ENCODE data around the gene SUCLA2. TPM values are rescaled to one million over a fixed set of nuclear protein-coding genes. Genes with fewer than 3 reads are reported as not detected.

The SUCLA2 gene
- polyA plus RNA-seq, 1 donor, result 58.2 TPM

GRCh38 chr13:47917022-47917574 is 84.0 kb downstream of the SUCLA2 start:
- Histone ChIP-seq H3K4me3 (ENCODE audit: low read length) (no peak overlapping the region), H3K27ac (ENCODE audit: low read length) (no peak overlapping the region), H3K36me3 (ENCODE audit: control insufficient read depth, insufficient read depth, low read length) (no peaks in the 10 kb centered on the region), H3K4me1 (ENCODE audit: control insufficient read depth, insufficient read depth, low read length) (no peaks in the 10 kb centered on the region), H3K27me3 (ENCODE audit: control insufficient read depth, insufficient read depth, low read length) (no peaks in the 10 kb centered on the region), H3K9me3 (ENCODE audit: control insufficient read depth, low read depth, low read length) (no peaks in the 10 kb centered on the region)
- 83% methylated on average over 1 of the region's 4 CpGs for WGBS (ENCODE audit: insufficient coverage, low lambda C conversion rate)
- no peak for DNase-seq

DNA sequence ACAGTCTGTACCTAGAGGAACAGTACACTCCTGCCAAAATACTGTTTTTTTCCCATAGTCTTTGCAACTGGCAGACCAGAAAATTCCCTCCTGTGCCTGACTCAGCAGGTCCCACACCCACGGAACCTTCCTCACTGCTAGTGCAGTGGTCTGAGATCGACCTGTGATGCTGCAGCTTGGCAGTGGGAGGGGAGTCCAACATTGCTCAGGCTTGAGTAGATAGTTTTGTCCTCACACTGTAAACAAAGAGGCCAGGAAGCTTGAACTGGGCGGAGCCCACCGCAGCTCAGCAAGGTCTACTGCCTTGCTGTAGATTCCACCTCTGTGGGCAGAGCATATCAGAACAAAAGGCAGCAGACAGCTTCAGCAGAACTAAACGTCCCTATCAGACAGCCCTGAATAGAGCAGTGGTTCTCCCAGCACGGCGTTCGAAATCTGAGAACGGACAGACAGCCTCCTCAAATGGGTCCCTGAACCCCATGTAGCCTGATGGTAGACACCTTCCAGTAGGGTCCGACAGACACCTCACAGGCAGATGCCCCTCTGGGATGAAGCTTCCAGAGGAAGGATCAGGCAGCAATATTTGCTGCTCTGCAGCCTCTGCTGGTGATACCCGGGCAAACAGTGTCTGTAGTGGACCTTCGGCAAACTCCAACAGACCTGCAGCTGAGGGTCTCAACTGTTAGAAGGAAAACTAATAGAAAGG is 92.7 kb downstream of the SUCLA2 start:
- H3K4me3 ChIP-seq (ENCODE audit: low read length), result no peak overlapping the region
- no peaks in the 10 kb centered on the region for H3K27me3 ChIP-seq (ENCODE audit: control insufficient read depth, insufficient read depth, low read length)
- DNase-seq, result no peak
- WGBS (ENCODE audit: insufficient coverage, low lambda C conversion rate), result no CpG with 5 or more reads among the region's 12 CpGs
- no peaks in the 10 kb centered on the region for H3K36me3 ChIP-seq (ENCODE audit: control insufficient read depth, insufficient read depth, low read length)
- H3K4me1 ChIP-seq (ENCODE audit: control insufficient read depth, insufficient read depth, low read length), result no peaks in the 10 kb centered on the region
- no peaks in the 10 kb centered on the region for H3K9me3 ChIP-seq (ENCODE audit: control insufficient read depth, low read depth, low read length)
- no peak overlapping the region for H3K27ac ChIP-seq (ENCODE audit: low read length)

- Histone ChIP-seq H3K4me1 (ENCODE audit: control insufficient read depth, insufficient read depth, low read length) (no peaks in the 10 kb centered on the region), H3K36me3 (ENCODE audit: control insufficient read depth, insufficient read depth, low read length) (no peaks in the 10 kb centered on the region), H3K9me3 (ENCODE audit: control insufficient read depth, low read depth, low read length) (no peaks in the 10 kb centered on the region), H3K27me3 (ENCODE audit: control insufficient read depth, insufficient read depth, low read length) (no peaks in the 10 kb centered on the region), H3K27ac (ENCODE audit: low read length) (no peak overlapping the region), H3K4me3 (ENCODE audit: low read length) (no peak overlapping the region)
- DNase-seq, result no peak
- WGBS (ENCODE audit: insufficient coverage, low lambda C conversion rate), result no CpG with 5 or more reads among the region's 1 CpG
Observed at GRCh38 chr13:47904891-47905290, 96.2 kb downstream of the SUCLA2 start.

GRCh38 chr13:47904241-47904640 is 96.8 kb downstream of the SUCLA2 start:
- Histone ChIP-seq H3K27ac (ENCODE audit: low read length) (no peak overlapping the region), H3K9me3 (ENCODE audit: control insufficient read depth, low read depth, low read length) (no peaks in the 10 kb centered on the region), H3K4me1 (ENCODE audit: control insufficient read depth, insufficient read depth, low read length) (no peaks in the 10 kb centered on the region), H3K36me3 (ENCODE audit: control insufficient read depth, insufficient read depth, low read length) (no peaks in the 10 kb centered on the region), H3K27me3 (ENCODE audit: control insufficient read depth, insufficient read depth, low read length) (no peaks in the 10 kb centered on the region), H3K4me3 (ENCODE audit: low read length) (no peak overlapping the region)
- 95% methylated on average over 12 of the region's 13 CpGs for WGBS (ENCODE audit: insufficient coverage, low lambda C conversion rate)
- no peak for DNase-seq

- no peaks in the 10 kb centered on the region for H3K9me3 ChIP-seq (ENCODE audit: control insufficient read depth, low read depth, low read length)
- no peaks in the 10 kb centered on the region for H3K36me3 ChIP-seq (ENCODE audit: control insufficient read depth, insufficient read depth, low read length)
- no peak overlapping the region for H3K4me3 ChIP-seq (ENCODE audit: low read length)
- DNase-seq, result peak in 1 of 2 donors; percentile 2
- H3K4me1 ChIP-seq (ENCODE audit: control insufficient read depth, insufficient read depth, low read length), result no peaks in the 10 kb centered on the region
- no peak overlapping the region for H3K27ac ChIP-seq (ENCODE audit: low read length)
- 80% methylated on average over 2 of the region's 6 CpGs for WGBS (ENCODE audit: insufficient coverage, low lambda C conversion rate)
- no peaks in the 10 kb centered on the region for H3K27me3 ChIP-seq (ENCODE audit: control insufficient read depth, insufficient read depth, low read length)
Observed at GRCh38 chr13:47903836-47904235, 97.2 kb downstream of the SUCLA2 start.

- H3K36me3 ChIP-seq (ENCODE audit: control insufficient read depth, insufficient read depth, low read length), result no peaks in the 10 kb centered on the region
- H3K27me3 ChIP-seq (ENCODE audit: control insufficient read depth, insufficient read depth, low read length), result no peaks in the 10 kb centered on the region
- H3K9me3 ChIP-seq (ENCODE audit: control insufficient read depth, low read depth, low read length), result no peaks in the 10 kb centered on the region
- H3K27ac ChIP-seq (ENCODE audit: low read length), result no peak overlapping the region
- no peaks in the 10 kb centered on the region for H3K4me1 ChIP-seq (ENCODE audit: control insufficient read depth, insufficient read depth, low read length)
- H3K4me3 ChIP-seq (ENCODE audit: low read length), result no peak overlapping the region
- DNase-seq, result no peak
- WGBS (ENCODE audit: insufficient coverage, low lambda C conversion rate), result no CpG with 5 or more reads among the region's 3 CpGs
Observed at GRCh38 chr13:47901441-47901840, 99.6 kb downstream of the SUCLA2 start.

DNA sequence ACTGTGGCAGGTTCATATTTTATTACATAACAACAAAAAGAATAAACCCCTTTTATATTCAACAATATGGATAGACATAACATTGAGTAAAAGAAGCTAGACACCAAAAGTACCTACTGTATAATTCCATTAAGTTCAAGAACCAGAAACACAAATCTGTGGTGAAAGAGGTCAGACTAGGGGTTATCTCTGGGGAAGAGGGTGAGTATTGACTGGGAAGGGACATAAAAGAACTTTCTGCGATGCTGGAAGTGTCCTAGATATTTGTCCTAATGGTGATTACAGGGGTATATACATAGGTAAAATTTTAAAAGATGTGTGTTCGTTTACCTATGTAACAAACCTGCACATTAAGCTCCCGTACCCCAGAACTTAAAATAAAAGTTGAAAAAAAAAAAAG is 103.0 kb downstream of the SUCLA2 start:
- no peak overlapping the region for H3K27ac ChIP-seq (ENCODE audit: low read length)
- DNase-seq, result no peak
- no peak overlapping the region for H3K4me3 ChIP-seq (ENCODE audit: low read length)
- no peaks in the 10 kb centered on the region for H3K27me3 ChIP-seq (ENCODE audit: control insufficient read depth, insufficient read depth, low read length)
- WGBS (ENCODE audit: insufficient coverage, low lambda C conversion rate), result 51% methylated on average over 2 of the region's 3 CpGs
- H3K4me1 ChIP-seq (ENCODE audit: control insufficient read depth, insufficient read depth, low read length), result no peaks in the 10 kb centered on the region
- H3K9me3 ChIP-seq (ENCODE audit: control insufficient read depth, low read depth, low read length), result no peaks in the 10 kb centered on the region
- H3K36me3 ChIP-seq (ENCODE audit: control insufficient read depth, insufficient read depth, low read length), result no peaks in the 10 kb centered on the region

DNA sequence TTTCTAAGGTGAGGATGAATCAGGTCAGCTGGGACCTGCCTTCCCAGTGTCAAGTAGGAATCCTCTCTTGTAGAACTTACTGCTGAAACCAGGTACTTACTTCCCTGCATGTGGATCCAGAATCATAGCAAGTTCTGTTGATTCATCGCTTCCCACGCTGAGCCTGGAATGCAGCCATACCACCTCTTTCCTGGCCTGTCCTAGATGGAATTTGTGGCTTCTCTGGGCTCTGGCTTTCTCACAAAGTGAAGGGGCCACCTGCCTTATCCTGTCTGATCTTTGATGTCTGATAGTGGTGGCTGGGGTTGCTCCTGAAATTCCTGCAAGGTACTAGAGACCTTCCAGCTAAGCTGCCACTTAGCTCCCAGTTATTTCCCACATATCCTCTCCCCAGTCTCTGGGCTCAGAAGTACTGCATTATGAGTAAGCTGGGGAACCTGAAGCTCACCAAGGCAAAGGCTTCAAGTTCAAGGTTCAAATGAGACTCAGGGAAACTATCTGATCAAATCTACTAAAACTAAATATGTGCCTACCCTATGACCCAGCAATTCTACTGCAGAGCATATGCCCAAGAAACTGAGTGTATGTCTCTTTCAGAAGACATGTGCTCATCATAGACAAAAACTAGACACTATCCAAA is 103.5 kb downstream of the SUCLA2 start:
- H3K27me3 ChIP-seq (ENCODE audit: control insufficient read depth, insufficient read depth, low read length), result no peaks in the 10 kb centered on the region
- no peak for DNase-seq
- no CpG with 5 or more reads among the region's 2 CpGs for WGBS (ENCODE audit: insufficient coverage, low lambda C conversion rate)
- no peaks in the 10 kb centered on the region for H3K4me1 ChIP-seq (ENCODE audit: control insufficient read depth, insufficient read depth, low read length)
- no peaks in the 10 kb centered on the region for H3K36me3 ChIP-seq (ENCODE audit: control insufficient read depth, insufficient read depth, low read length)
- no peak overlapping the region for H3K4me3 ChIP-seq (ENCODE audit: low read length)
- no peak overlapping the region for H3K27ac ChIP-seq (ENCODE audit: low read length)
- no peaks in the 10 kb centered on the region for H3K9me3 ChIP-seq (ENCODE audit: control insufficient read depth, low read depth, low read length)

DNA sequence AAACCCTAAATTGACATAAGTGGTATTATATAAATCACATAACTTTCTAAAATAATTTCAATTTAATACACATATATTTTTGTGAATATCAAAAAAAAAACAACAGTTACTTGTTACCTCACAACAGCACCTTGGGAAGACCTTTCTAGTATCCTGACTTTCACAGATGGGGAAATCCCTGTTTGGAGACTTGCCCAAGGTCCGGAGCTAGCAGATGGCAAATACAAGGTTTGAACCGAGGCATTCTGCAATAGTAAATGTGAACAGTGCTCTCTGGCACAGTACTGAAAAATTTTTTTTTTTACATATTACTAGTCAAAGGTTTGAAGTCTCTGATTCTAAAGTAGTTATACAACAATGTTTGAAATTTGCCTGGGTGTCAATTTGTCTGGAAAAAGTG is 104.5 kb downstream of the SUCLA2 start:
- H3K4me3 ChIP-seq (ENCODE audit: low read length), result no peak overlapping the region
- WGBS (ENCODE audit: insufficient coverage, low lambda C conversion rate), result no CpG with 5 or more reads among the region's 2 CpGs
- no peak overlapping the region for H3K27ac ChIP-seq (ENCODE audit: low read length)
- no peaks in the 10 kb centered on the region for H3K27me3 ChIP-seq (ENCODE audit: control insufficient read depth, insufficient read depth, low read length)
- no peak for DNase-seq
- no peaks in the 10 kb centered on the region for H3K4me1 ChIP-seq (ENCODE audit: control insufficient read depth, insufficient read depth, low read length)
- no peaks in the 10 kb centered on the region for H3K9me3 ChIP-seq (ENCODE audit: control insufficient read depth, low read depth, low read length)
- H3K36me3 ChIP-seq (ENCODE audit: control insufficient read depth, insufficient read depth, low read length), result no peaks in the 10 kb centered on the region

- WGBS (ENCODE audit: insufficient coverage, low lambda C conversion rate), result no CpG with 5 or more reads among the region's 5 CpGs
- Histone ChIP-seq H3K36me3 (ENCODE audit: control insufficient read depth, insufficient read depth, low read length) (no peaks in the 10 kb centered on the region), H3K27ac (ENCODE audit: low read length) (no peak overlapping the region), H3K27me3 (ENCODE audit: control insufficient read depth, insufficient read depth, low read length) (no peaks in the 10 kb centered on the region), H3K4me3 (ENCODE audit: low read length) (no peak overlapping the region), H3K9me3 (ENCODE audit: control insufficient read depth, low read depth, low read length) (no peaks in the 10 kb centered on the region), H3K4me1 (ENCODE audit: control insufficient read depth, insufficient read depth, low read length) (no peaks in the 10 kb centered on the region)
- DNase-seq, result no peak
Observed at GRCh38 chr13:47896111-47896510, 105.0 kb downstream of the SUCLA2 start.

Data from large intestine (tissue), 3 donors.